ENCODE measurements around the gene CRYGA.

CRYGA gene, protein sequence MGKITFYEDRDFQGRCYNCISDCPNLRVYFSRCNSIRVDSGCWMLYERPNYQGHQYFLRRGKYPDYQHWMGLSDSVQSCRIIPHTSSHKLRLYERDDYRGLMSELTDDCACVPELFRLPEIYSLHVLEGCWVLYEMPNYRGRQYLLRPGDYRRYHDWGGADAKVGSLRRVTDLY

DNA sequence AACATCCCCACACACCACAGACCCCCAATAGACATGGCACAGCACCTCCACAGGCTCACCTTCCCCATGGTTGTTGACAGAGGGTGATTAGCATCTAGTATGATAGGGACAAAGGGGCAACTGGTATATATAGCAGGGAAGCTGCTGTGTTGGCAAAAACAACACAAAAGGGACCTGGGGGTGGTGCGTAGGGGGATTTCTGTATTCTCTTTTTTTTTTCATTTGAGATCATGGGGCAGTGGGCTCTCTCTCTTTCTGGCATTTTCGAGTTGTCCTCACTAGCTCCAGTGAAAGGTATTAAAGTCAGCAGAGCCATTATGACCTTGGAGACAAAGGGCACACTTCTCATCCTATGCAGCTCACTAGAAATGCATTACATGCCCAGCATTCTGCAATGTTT, at the start of gene CRYGA:
Gene CRYGA (minus strand): TSS at position 101 of the 400 bp plus-strand sequence. CDS start 33 bp downstream, at position 68.
- DNase-seq = no peak

DNA sequence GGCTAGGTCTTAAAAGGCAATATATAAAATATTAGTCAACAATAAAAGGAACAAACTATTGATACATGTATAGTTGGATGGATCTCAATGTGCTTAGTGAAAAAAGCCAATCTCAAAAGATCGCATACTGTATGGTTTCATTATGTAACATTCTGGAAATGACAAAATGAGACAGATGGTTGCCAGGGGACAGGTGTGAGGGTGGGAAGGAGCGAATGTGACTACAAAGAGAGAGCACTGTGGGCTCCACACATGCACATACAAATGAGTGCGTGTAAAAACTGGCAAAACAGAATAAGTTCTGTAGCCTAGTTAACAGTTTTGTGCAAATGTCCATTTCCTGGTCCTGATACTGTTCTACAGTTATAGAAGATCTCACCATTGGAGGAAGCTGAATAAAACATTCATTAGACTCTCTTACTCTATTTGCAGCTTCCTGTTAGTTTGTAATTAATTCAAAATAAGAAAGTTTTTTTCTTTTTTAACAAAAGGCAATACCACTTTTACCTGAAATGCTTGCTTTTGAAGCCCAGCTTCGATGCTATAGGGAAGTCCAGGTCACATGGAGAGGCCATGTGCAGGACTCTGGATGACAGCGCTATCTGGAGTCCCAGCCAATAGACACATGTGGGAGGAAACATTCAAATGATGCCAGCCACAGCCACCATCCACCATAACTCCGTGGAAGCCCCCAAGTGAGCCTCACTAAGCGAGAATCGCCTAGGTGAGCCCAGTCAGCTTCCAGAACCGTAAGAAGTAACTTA, 47.5 kb upstream of the CRYGA start:
- DNase-seq = no peak

DNA sequence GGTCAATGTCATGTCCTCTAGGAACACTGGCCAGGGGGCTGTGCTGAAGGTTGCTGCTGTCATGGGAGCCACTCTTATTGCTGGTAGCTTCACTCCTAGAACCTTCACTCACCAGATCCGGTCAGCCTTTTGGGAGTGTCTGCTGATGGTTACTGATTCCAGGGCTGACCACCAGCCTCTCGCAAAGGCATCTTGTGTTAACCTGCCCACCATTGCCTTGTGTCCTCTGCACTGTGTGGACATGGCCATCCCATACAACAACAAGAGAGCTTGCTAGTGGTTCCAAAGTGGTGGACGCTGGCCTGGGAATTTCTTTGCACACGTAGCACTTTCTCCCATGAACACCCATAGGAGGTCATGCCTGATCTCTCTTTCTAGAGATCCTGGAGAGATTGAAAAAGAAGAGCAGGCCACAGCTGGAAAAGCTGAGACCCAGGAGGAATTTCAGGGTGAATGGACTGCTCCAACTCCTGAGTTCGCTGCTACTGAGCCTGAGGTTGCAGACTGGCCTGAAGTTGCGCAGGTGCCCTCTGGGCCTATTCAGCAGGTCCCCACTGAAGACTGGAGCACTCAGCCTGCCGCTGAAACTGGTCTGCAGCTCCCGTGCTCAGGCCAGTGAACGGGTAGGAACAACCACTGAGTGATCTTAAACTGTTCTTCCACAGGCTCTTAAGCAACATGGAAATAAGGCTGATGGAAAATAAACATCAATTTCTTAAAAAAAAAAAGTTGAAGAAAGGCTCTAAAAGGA, 45.1 kb upstream of the CRYGA start:
- DNase-seq = no peak

DNA sequence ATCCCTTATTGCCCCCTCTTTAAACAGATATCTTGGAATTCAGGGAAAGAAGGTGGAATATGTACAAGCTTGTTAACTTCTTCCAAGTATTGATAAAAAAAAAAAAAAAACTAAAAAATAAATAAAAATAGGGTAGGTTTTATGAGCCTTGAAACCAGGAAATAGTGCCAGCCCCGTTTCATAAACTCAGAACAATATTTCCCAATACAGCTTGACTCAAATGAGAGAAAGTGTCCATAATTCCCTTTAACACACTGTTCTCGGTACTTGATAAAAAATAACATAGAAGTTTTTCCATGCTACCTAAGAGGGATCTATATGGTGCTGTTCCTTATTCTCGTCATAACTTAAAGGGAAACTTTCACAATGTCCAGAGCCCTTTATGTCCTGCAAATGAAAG, 44.4 kb upstream of the CRYGA start:
- DNase-seq = no peak

DNA sequence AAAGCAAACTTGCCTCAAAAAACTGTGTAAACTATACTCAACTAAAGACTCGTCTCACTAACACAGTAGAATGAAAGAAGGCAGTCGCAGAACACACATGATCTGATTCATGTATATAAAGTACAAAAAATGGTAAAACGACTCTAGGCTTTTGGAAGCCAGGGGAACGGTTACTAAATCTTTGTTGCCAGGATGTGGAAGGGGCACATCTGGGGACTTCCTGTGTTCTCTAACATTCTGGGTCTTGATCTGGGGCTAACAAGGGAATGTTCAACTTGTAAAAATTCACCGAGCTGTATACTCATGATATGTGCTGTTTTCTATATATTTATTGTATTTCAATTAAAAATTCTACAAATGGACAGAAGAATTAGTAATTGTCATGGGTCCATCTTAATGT, 40.8 kb upstream of the CRYGA start:
- no peak for DNase-seq

DNA sequence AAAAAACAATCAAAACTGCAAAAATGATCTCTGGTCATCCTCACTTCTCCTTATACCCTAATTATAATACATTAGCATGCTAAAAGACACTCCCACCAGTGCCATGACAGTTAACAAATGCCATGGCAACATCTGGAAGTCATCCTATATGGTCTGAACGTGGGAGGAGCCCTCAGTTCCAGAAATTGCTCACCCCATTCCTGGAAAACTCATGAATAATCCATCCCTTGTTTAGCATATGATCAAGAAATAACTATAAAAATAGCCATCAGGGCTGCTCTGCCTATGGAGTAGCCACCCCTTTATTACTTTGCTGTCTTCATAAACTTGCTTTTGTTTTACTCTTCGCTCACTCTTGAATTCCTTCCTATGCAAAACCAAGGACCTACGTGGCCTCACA, 32.1 kb upstream of the CRYGA start:
- DNase-seq = no peak

DNA sequence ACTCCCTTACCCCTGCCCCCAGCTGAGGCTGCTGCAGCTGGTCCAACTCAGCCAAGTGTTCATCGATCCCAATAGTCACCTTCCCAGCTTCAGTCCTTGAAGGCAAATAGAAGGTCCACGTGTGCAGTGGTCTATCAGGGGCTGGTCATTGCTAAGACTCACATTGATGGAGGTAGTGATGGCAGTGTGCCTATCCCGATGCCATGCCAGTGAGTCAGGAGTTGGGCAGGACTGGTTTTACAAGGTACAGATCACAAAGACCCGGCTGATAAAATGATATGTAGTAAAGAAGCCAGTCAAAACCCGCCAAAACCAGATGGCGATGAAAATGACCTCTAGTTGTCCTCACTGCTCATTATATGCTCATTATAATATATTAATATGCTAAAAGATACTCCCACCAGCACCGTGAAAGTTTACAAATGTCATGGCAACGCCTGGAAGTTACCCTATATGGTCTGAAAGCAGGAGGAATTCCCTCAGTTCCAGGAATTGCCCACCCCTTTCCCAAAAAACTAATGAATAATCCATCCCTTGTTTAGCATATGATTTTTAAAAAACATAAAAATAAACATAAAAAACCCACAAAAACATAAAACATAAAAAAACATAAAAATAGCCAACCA, 29.3 kb upstream of the CRYGA start:
- DNase-seq = no peak

DNA sequence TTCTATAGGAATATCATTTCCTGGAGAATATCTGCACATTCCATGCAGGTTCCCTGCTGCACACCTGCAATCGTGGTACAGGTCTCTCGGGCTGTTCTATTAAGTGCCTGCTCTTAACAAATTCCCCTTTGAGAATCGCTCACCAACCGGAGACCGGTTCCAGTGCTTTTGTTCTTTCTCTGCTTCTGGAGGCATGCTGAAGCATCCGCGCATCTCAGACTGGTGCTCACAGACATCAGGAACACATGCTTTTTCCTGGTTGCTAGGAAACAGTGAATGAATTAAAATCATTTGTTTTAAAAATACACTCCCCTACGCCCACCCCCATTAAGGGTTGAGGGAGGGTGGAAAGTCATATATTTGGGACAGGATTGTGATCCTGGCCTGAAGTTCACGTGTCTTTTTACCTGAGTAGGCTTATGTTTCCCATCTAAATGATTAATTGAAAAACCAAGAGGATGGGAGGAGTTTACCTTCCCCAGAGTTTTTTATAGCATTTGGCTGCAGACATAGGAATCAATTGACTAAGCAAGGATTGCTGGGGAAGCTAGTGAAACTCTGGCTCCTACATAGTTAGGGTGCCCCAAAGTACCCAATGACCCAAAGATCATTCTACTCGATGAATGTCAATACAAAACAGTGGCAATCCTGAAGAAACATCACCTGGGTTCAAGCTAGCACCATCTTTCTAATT, 26.6 kb upstream of the CRYGA start, which contains the start of gene C2orf80:
Gene C2orf80 (minus strand): TSS at position 221 of the 694 bp plus-strand sequence. CDS start 3,044 bp downstream, outside the sequence.
- DNase-seq = no peak

DNA sequence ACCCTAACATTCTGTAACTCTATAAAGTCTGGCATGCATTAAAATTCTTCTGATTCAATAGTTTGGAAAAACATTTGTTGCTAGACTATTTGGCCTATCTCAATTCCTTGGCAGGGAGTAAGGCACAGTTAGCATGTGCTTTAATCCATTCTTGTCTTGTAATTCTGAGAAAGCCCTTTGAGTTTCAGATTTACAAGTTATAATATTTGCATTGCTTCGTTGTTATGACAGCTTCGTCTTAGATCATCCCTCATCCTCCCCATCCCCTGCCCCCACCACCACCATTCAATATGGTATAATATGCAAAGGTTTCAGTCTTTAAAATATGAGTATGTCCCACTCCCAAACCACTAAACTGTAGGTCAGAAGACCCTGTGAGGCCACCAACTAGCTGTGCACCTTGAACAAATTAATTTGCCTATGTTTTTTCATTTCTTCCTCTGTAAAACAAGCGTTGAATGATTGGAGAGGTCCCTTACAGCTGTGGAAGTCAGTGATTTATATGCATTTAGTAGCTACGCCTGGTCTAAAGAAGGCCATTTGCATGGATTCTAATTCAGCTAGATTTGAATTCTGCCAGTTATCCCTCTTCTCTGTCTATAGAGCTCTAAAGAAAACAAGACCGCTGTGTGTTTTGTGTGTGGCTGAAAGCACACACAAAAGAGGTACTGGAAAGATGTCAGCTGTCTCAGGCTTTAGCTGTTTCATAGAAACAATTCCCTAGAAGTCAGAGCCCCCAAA, 25.9 kb upstream of the CRYGA start:
- no peak for DNase-seq

DNA sequence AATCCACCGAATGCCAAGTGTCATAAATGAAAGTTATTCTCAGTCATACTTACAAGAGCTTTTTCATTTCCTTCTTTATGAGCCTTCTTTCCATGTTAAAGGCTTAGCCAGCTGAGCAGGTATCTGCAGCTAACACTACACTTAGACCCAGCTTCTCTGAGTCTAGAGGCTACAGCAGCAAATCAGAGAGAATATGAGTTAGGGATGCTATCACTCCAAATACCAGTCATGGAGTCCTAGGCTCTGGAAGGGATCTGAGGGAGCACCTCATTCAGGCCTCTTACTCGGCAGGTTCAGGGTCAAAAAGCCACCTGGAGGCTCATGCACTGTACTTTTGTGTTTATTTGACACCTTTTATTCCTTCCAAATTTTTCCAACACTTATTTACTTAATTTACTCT, 23.5 kb upstream of the CRYGA start:
- DNase-seq = no peak

DNA sequence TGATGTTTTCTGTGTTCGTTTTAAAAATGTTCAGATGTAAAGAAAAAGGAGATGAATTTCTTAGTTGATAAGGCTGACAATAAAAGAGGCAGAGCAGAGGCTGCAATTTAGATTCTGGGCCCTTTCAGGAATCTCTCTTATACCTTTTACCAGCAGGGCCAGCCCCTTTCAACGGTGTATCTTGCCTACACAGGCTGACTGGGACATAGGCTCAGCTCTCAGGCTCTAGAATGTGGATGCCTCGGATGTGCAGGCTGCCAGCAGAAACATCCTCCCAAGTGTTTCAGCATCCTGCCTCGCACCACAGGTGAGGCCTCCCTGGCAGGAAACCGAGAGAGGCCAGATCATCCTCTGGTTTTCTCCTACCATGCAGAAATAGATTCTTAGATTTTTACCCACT, 23.1 kb upstream of the CRYGA start:
- DNase-seq = no peak

DNA sequence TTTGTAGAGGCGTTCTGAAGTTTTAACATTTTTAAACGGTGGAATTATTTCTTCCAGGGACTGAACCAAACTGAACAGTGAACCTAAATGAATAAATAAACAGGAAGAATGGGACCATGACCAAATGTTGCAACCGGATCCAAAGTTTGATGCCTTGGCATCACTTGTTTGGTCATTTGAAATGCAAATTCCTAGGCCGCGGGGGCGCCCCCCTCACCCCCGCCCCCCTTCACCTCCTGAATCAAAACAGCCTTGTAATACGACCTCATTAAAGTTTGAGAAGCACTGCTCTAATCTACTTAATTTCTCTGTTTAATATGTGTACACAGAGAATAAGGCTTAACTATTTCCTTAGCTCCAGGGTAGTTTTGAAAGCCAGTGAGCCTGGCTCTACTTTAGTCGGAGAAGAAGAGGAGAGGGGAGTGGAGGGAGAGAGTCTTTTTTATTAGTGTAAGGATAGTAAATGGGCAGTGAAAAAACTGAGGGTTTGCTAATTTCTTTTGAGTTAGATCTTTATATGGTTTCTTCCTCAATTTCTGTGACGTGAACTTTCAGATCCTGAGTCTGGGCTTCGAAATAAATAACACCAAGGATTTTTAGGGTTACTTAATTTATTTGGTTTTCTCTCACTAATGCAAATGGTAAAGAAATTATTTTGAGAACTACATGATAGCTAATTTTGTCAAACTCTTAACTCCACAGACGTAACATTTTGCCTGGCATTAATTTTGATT, 20.8 kb upstream of the CRYGA start:
- DNase-seq = no peak

DNA sequence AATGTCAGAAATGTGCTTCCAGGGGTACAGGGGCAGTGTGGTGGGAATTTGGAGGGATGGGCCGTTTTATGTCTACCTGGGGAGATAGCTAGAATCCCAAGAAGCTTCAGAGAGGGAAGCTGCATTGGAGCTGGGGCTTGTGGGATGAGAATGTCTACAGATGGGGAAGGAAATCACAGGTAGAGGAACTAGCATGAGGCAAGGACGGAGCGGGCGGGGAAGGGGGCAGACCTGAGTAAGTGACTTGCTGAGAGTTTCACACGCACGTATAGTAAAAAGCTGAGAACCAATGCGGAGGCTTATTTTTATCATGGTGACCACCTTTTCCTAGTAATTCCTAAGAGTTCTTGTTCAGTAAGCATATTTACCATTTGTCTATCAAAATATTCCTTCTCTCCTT, 20.1 kb upstream of the CRYGA start:
- no peak for DNase-seq

DNA sequence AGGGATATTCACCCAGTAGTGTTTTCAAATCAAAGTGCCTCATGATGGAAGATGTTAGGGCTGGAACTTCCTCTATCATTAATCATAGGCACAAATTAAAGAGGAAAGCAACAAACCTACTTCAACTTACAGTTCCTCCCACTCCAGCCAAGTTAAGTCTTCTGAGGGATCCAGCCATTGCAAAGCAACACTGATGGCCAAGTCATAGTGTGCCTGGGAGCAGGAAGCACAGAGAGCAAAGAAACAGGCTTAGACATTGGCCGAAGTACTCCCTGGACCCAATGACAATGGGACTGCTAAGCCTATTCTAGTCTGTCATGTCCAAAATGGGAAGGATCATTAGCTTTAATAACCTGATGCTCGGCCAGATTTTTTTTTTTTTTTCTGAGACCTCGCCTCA, 19.4 kb upstream of the CRYGA start:
- no peak for DNase-seq

DNA sequence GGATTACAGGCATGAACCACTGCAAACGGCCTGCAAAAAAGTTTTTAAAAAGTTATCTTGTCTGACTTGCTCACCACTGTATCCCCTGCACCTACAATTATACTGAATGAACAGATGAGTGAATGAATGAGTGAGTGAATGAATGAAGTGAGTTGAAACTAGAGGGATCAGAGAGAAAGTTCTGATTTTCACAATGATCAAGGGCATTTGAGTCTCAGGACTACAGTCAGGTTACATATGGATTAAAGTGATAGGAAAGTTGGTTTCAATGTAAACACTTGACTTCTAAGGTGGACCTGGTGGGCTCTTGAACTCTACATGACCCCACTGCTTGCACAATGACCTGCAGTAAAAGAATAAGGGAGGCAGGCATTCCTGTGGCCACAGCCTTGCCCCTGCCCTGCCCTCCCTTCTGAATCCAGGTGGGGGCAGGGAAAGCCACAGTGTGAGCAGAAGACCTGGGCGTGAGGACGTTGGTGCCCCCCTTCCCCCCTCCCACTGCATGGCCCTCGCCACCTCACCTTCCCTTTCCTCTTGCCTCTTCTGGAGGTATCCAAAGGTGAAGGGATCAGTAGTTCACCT, 15.7 kb upstream of the CRYGA start:
- DNase-seq = no peak

DNA sequence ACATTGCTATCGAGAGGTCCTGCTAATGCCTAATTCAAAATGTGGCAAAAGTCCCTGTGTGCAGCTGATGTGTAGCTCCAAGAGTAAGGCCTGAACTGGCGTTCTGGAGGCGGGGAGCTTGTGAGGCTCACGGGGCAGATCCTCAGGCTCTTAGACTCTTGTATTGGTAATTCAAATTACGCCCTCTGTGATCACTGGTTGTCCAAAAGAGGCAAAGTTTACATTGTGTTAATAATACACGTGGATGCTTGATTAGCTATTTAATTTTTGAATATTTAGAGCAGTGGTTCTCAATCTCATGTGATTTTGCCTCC, 12.4 kb upstream of the CRYGA start:
- no peak for DNase-seq

DNA sequence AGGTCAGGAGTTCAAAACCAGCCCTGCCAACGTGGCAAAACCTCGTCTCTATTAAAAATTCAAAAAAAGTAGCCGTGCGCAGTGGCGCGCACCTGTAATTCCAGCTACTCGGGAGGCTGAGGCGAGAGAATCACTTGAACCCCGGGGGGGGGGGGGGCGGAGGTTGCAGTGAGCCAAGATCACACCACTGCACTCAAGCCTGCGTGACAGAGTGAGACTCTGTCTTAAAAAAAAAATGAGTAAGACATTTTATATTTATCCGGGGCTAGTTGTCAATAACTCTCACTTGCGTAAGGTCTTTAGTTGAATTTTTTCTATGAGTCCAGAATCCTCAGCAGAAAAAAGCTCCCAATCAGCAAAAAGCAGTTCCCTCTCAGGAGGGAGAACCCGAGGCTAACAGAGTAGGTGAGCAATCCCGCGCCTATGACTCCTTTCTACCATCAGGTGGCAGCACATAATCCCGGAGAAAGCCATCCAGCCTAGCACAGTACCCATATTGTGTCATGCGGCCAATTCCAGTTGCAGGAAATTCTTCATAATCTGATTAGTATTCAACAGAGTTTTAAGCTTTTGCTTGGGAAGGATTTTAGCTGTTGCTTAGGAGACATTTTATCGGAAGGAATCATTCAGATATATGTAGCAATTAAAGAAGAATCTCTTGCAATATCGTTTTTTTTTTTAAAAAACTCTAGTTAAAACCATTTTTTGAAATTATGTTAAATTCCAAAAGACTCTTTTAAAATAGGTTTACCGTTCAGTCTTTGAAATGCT, 11.9 kb upstream of the CRYGA start:
- DNase-seq = peak; percentile 71

DNA sequence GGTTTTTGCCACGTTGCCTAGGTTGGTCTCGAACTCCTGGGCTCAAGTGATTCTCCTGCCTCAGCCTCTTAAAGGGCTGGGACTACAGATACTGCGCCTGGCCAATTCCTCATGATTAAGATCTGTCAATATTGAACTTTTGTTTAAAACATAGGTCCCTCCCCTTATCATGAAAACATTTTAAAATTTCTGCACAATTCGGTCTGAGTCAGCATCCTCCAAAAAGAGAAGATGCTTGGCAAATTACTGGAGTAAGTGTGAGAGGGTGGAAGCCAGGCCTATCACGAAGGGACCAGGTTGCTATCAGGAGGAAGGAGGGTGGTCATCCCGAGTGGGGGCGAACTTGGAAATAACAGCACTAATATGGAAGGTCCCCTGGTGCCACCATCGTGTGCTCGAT, 10.8 kb upstream of the CRYGA start:
- DNase-seq = no peak

DNA sequence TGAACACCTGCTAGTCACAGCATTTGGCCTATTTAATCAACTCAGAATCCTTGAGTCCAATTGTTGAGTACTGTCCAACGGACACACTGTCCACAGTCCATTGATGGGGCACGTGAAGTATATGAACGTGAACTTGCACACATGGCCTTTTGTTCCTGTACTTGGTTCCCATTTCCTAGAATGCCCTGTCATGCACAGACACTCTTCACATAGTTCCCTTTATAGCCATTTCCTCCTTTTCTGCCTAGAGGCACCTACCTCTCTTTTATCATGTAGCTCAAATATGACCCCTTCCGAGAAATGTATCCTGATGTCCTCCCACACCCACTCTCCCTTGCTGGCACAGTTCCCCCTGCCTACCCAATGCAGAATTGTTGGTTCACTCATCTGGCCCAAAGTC, 8.7 kb upstream of the CRYGA start:
- no peak for DNase-seq

DNA sequence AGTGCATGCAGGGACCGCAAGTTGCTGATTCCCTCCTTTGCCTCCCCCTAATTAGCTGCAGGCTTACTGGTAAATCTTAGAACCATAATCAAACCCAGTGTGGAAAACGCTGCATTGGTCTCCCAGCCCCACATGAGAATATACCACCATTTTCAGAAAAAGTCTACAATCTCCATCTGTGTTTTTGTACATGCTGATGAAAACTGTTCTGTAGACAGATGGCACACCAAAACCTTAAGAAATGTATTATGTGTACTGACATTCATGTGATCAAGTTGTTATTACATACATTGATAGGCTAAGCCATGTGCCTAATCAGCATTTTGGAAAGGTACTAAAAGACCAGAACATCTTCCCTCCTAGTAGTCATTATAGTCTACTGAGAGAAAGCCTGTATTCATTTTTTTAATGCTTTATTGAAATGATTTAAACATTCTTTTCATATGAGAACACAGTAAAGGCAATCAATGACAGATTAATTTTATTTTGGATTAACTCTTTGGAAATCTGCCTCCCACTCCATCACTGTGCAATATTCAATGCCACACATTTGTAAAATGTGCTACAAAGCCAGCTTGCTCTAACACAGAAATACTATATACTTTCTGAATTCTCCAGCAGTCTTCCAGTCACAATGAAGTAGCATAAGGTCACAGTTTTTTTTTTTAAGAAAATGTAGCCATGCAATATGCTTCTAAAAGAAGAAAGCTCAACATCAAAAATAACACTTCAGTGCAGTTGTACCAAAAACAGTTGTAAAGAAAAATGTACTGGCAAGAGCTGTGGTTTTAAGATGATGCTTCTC, 1.8 kb upstream of the CRYGA start:
- no peak for DNase-seq
